SK-N-DZ (cell line): ENCODE measurements around the gene SGF29.
A peak's percentile ranks its signal among the peaks of the same experiment; 100 is the strongest.
"Not testable (repeated sequence)": the region's sequence is repeated elsewhere in the genome, so short reads cannot be mapped to it uniquely, and the experiment has no call there.

Experiments used
- DNase-seq: peaks from one replicate; pipeline ENCODE4 v3.0.0-alpha.2; 2015; ENCODE audit warnings: low spot score

SGF29 gene

GRCh38 chr16:28609631-28610594 lies 56.2 kb downstream of the SGF29 start, which contains the start of gene SULT1A1:
TSS of gene SULT1A1 (minus strand) at chr16:28610044. CDS start at chr16:28608855, 1,189 bp downstream.
- no peak for DNase-seq

GRCh38 chr16:28610595-28611191 lies 57.0 kb downstream of the SGF29 start:
- no peak for DNase-seq

- not testable (repeated sequence) for DNase-seq
Observed at GRCh38 chr16:28612359-28613280, 58.9 kb downstream of the SGF29 start.

- not testable (repeated sequence) for DNase-seq
Observed at GRCh38 chr16:28613912-28614311, 60.2 kb downstream of the SGF29 start.

- not testable (repeated sequence) for DNase-seq
Observed at GRCh38 chr16:28614561-28614960, 60.8 kb downstream of the SGF29 start.

GRCh38 chr16:28615486-28616223 lies 61.9 kb downstream of the SGF29 start:
- DNase-seq = peak; percentile 58

- DNase-seq = not testable (repeated sequence)
Observed at GRCh38 chr16:28616224-28616577, 62.5 kb downstream of the SGF29 start.

GRCh38 chr16:28616636-28617035 lies 62.9 kb downstream of the SGF29 start:
- DNase-seq = no peak

GRCh38 chr16:28617874-28618273 lies 64.2 kb downstream of the SGF29 start:
- DNase-seq = no peak

GRCh38 chr16:28620316-28620715 lies 66.6 kb downstream of the SGF29 start:
- not testable (repeated sequence) for DNase-seq

- no peak for DNase-seq
Observed at GRCh38 chr16:28621481-28622155, 67.9 kb downstream of the SGF29 start.

- DNase-seq = not testable (repeated sequence)
Observed at GRCh38 chr16:28622532-28623171, 68.9 kb downstream of the SGF29 start.

GRCh38 chr16:28623172-28623711 lies 69.5 kb downstream of the SGF29 start:
- DNase-seq = no peak

- DNase-seq = not testable (repeated sequence)
Observed at GRCh38 chr16:28630905-28631304, 77.2 kb downstream of the SGF29 start.

GRCh38 chr16:28636093-28636823 lies 82.5 kb downstream of the SGF29 start:
- not testable (repeated sequence) for DNase-seq

GRCh38 chr16:28637765-28638164 lies 84.0 kb downstream of the SGF29 start, which contains the start of gene NPIPB8:
TSS of gene NPIPB8 (plus strand) at chr16:28638065. CDS start at chr16:28638361, 296 bp downstream.
- not testable (repeated sequence) for DNase-seq

- DNase-seq = not testable (repeated sequence)
Observed at GRCh38 chr16:28638359-28638758, 84.6 kb downstream of the SGF29 start.

GRCh38 chr16:28639959-28640358 lies 86.2 kb downstream of the SGF29 start:
- not testable (repeated sequence) for DNase-seq
